GM12878 (cell line): ENCODE measurements around the gene PITPNM3. TPM values are rescaled to one million over a fixed set of nuclear protein-coding genes. Genes with fewer than 3 reads are reported as not detected.

Experiments used
- ATAC-seq: fragments of 200-7000 bp; cut with Tn5 transposase; 3 replicates; pipeline ENCODE4 v1.9.1; 2020; ENCODE audit warnings: mild to moderate bottlenecking, moderate library complexity
- BruUV-seq: library from RNA; stranded (reverse); fragments of 400-500 nt; replicated peaks from 2 replicates; lab custom pipeline; 2021; lab: Mats Ljungman, UMichigan
- CTCF ChIA-PET: fragments of 300-600 bp; sonication (Branson Sonifier 250); formaldehyde crosslinking; extraction: SDS; loops from one replicate; lab custom pipeline; 2021; ENCODE audit warnings: inconsistent platforms; lab: Yijun Ruan, JAX
- POLR2A ChIA-PET: fragments of 350-600 bp; formaldehyde crosslinking; extraction: SDS; loops from one replicate; lab custom pipeline; 2021; ENCODE audit warnings: inconsistent platforms; lab: Charles Lee
- RAD21 ChIA-PET: fragments of 300-600 bp; sonication (Branson Sonifier 250); formaldehyde crosslinking; loops from one replicate; lab custom pipeline; 2023; ENCODE audit warnings: antibody characterized with exemption; ENCODE audit not compliant: unreplicated experiment; lab: Charles Lee
- SMC1A ChIA-PET: fragments of 300-600 bp; sonication (Branson Sonifier 250); formaldehyde crosslinking; loops from one replicate; lab custom pipeline; 2023; ENCODE audit not compliant: unreplicated experiment, uncharacterized antibody; lab: Charles Lee
- DNase-seq: peaks from one replicate; pipeline ENCODE4 v3.0.0-alpha.2; 2011; ENCODE audit warnings: low read depth, low spot score
- FAIRE-seq: peaks from 3 replicates; lab custom pipeline; 2011; peaks lifted over from hg19 to GRCh38; lab: Jason Lieb, UNC
- H2AFZ ChIP-seq: 2 replicates; pipeline ENCODE4 v1.6.0; 2011; ENCODE audit warnings: low read depth, low read length, control low read depth; ENCODE audit not compliant: control insufficient read depth
- H3K27ac ChIP-seq: 2 replicates; pipeline ENCODE4 v1.5.1; 2011; ENCODE audit warnings: control low read depth; ENCODE audit not compliant: control insufficient read depth, insufficient read depth
- H3K27me3 ChIP-seq, 2 experiments: replicated peaks in 1 of 2; 2 replicates each; pipeline versions ENCODE4 v1.6.0 to v1.6.1; 2011; ENCODE audit warnings: low read length in 1 of 2; ENCODE audit not compliant: control insufficient read depth in 2 of 2, insufficient read depth in 2 of 2
- H3K36me3 ChIP-seq, 2 experiments: 2 replicates each; pipeline ENCODE4 v1.5.1; 2011; ENCODE audit warnings: low read length in 1 of 2; ENCODE audit not compliant: control insufficient read depth in 2 of 2, insufficient read depth in 2 of 2
- H3K4me1 ChIP-seq: 2 replicates; pipeline ENCODE4 v1.6.1; 2011; ENCODE audit warnings: mild to moderate bottlenecking, low read length, moderate library complexity, mixed read lengths; ENCODE audit not compliant: control insufficient read depth, insufficient read depth
- H3K4me2 ChIP-seq: 2 replicates; pipeline ENCODE4 v1.6.0; 2011; ENCODE audit warnings: control low read depth; ENCODE audit not compliant: control insufficient read depth, insufficient read depth
- H3K4me3 ChIP-seq: fragments of 200-600 bp; sonication (generic); 2 replicates; pipeline ENCODE4 v1.5.1; 2016
- H3K79me2 ChIP-seq: 2 replicates; pipeline ENCODE4 v1.6.0; 2011; ENCODE audit warnings: low read length; ENCODE audit not compliant: control insufficient read depth, insufficient read depth
- H3K9ac ChIP-seq: 2 replicates; pipeline ENCODE4 v1.8.0; 2011; ENCODE audit warnings: low read length, control low read depth, mixed read lengths; ENCODE audit not compliant: control insufficient read depth, insufficient read depth
- H3K9me3 ChIP-seq: replicated peaks from 3 replicates; pipeline ENCODE4 v1.5.1; 2011; ENCODE audit warnings: mild to moderate bottlenecking, low read length; ENCODE audit not compliant: control insufficient read depth, insufficient read depth
- H4K20me1 ChIP-seq: 2 replicates; pipeline ENCODE4 v1.6.0; 2011; ENCODE audit not compliant: control insufficient read depth, insufficient read depth
- CREM ChIP-seq: IDR thresholded peaks from 2 replicates; pipeline ENCODE4 v1.6.1; 2014; ENCODE audit warnings: antibody characterized with exemption, low read depth
- MEF2A ChIP-seq: IDR thresholded peaks from 2 replicates; pipeline ENCODE4 v1.6.1; 2011; ENCODE audit warnings: low read depth, mild to moderate bottlenecking, low read length, moderate library complexity; ENCODE audit not compliant: insufficient read depth
- NBN ChIP-seq: fragments of 450-650 bp; IDR thresholded peaks from 2 replicates; pipeline ENCODE4 v1.6.1; 2016
- PAX8 ChIP-seq: fragments of 450-650 bp; IDR thresholded peaks from 2 replicates; pipeline ENCODE4 v1.6.1; 2017; ENCODE audit warnings: mild to moderate bottlenecking, moderate library complexity
- SMAD1 ChIP-seq: fragments of 450-650 bp; IDR thresholded peaks from 2 replicates; pipeline ENCODE4 v1.6.1; 2018; ENCODE audit warnings: mild to moderate bottlenecking, low read depth; ENCODE audit not compliant: partially characterized antibody
- SUPT20H ChIP-seq: IDR thresholded peaks from 2 replicates; pipeline ENCODE4 v1.6.1; 2011; ENCODE audit warnings: low read depth, mild to moderate bottlenecking, low read length, moderate library complexity, borderline replicate concordance; ENCODE audit not compliant: control insufficient read depth
- TCF7 ChIP-seq: IDR thresholded peaks from 2 replicates; pipeline ENCODE4 v1.6.1; 2014; ENCODE audit warnings: antibody characterized with exemption, borderline replicate concordance
- WGBS: methylation state at CpG from one replicate; pipeline ENCODE4 v1.1.6; 2016; ENCODE audit warnings: low lambda C conversion rate; ENCODE audit not compliant: insufficient replicate concordance, insufficient coverage; ENCODE audit errors: missing lambda C conversion rate; 5-methylcytosine and 5-hydroxymethylcytosine counted together
- in situ Hi-C: fragments of 300-500 bp; cut with MboI; formaldehyde crosslinking; loops from 9 replicates; pipeline ENCODE4 v1.14.3; 2018; ENCODE audit warnings: mixed read lengths
- intact Hi-C: fragments of 100-400 bp; cut with micrococcal nuclease; formaldehyde crosslinking; loops from one replicate; pipeline ENCODE4 v1.14.2; 2022; ENCODE audit not compliant: unreplicated experiment
- polyA plus RNA-seq, 11 experiments: library from polyadenylated mRNA; depleted of rRNA in 4 of 11; unstranded in 6 of 11; stranded (reverse) in 5 of 11; fragments of >200 nt; fragmentation: Nextera tagmentation in 4 of 11; fragmentation: Illumina TruSeq in 1 of 11; extraction: Ambion mirVana in 4 of 11; extraction: Trizol in 1 of 11; gene quantifications; 1 replicate in 1 of 11; 2 replicates in 10 of 11; pipeline versions ENCODE4 v1.2.1 to v1.2.3, GENCODE V29; 2011 to 2016; ENCODE audit warnings: inconsistent platforms in 2 of 11, missing spikeins in 2 of 11, low read depth in 1 of 11
- total RNA-seq, 4 experiments: library from RNA; depleted of rRNA in 3 of 4; stranded (reverse); fragments of >200 nt in 3 of 4; fragmentation: Illumina TruSeq in 1 of 4; extraction: Trizol in 1 of 4; gene quantifications; 2 replicates each; pipeline versions ENCODE4 v1.2.1 to v1.2.3, GENCODE V29; 2013 to 2021
- TF ChIP-seq, protein P1 (sequence below): fragments of 450-650 bp; IDR thresholded peaks from 2 replicates; pipeline ENCODE4 v1.6.1; 2017; ENCODE audit warnings: borderline replicate concordance
- TF ChIP-seq, protein P2 (sequence below): IDR thresholded peaks from 2 replicates; pipeline ENCODE4 v1.6.1; 2011; ENCODE audit warnings: borderline replicate concordance, low read depth, mild to moderate bottlenecking, moderate library complexity, mixed read lengths, low read length; ENCODE audit not compliant: insufficient read depth; ENCODE audit errors: extremely low read length
- TF ChIP-seq, protein P3 (sequence below): IDR thresholded peaks from 2 replicates; pipeline ENCODE4 v1.6.1; 2012; ENCODE audit warnings: low read depth, low read length, improper control_type of control experiment

PITPNM3 gene
- total and polyA plus RNA-seq, 10 of the 15 experiments (the other 5 are each of a cell fraction or from before 2014, with no cell fraction given), result 0.02 to 0.49 (median 0.19) TPM; not detected in 1

DNA sequence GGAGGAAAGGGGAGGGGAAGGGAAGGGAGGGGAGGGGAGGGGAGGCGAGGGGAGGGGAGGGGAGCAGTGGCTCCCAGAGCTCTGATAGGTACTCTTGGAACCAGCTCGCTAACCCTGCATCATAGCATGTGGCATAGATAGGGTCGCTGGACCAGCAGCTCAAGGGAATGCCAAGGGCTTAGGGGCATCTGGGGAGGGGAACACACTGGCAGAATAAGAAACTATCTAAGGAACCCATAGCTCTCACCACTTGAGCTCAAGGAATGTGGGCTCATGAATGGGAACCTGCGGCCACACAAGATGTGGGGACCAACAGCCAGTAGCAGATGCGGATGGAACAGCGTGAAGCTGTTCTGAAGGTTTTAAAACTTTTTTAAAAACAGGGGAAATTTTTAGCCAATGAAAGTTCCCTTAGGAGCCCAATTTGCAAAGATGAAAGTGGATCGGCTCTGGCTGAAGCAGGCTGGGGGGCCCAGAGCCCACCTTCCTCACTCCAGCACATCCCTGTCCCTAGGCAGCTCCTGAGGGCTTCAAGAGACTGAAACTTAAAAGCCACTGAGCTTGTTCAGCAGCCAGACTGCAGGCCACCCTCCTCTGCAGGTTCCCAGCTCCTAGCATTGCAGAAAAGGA, 65.2 kb downstream of the PITPNM3 start:
- SMC1A ChIA-PET, result interaction anchor here (0.6 to 0.8 kb wide), 2 partner anchors 33 to 76 kb away, joined by 3 to 4 read pairs; no protein-coding TSS in a partner anchor
- 70% methylated on average over 6 of the region's 7 CpGs for WGBS
- Histone ChIP-seq H3K9ac (no peak overlapping the region), H3K4me2 (no peak overlapping the region), H3K4me3 (no peak overlapping the region), H4K20me1 (no peaks in the 10 kb centered on the region), H3K4me1 (peaks cover 2% of the 10 kb centered on the region; the same call in 1 of the 2 replicates), H3K27me3 (no peaks in the 10 kb centered on the region; a peak in 1 of 4 replicates), H3K9me3 (no peaks in the 10 kb centered on the region), H2AFZ (no peak overlapping the region), H3K36me3 (no peaks in the 10 kb centered on the region), H3K27ac (no peak overlapping the region), H3K79me2 (no peaks in the 10 kb centered on the region)
- CTCF ChIA-PET, result interaction anchor here (3.0 kb wide), 1 partner anchor 18 kb away, joined by 9 read pairs; no protein-coding TSS in a partner anchor
- DNase-seq (no peak), FAIRE-seq (no peak), ATAC-seq (no peak)
- TF ChIP-seq TCF7, result no peak
- no peak for TF ChIP-seq SUPT20H
- no peak for TF ChIP-seq SMAD1
- TF ChIP-seq, protein P1, sequence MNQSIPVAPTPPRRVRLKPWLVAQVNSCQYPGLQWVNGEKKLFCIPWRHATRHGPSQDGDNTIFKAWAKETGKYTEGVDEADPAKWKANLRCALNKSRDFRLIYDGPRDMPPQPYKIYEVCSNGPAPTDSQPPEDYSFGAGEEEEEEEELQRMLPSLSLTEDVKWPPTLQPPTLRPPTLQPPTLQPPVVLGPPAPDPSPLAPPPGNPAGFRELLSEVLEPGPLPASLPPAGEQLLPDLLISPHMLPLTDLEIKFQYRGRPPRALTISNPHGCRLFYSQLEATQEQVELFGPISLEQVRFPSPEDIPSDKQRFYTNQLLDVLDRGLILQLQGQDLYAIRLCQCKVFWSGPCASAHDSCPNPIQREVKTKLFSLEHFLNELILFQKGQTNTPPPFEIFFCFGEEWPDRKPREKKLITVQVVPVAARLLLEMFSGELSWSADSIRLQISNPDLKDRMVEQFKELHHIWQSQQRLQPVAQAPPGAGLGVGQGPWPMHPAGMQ, result no peak
- TF ChIP-seq, protein P2, sequence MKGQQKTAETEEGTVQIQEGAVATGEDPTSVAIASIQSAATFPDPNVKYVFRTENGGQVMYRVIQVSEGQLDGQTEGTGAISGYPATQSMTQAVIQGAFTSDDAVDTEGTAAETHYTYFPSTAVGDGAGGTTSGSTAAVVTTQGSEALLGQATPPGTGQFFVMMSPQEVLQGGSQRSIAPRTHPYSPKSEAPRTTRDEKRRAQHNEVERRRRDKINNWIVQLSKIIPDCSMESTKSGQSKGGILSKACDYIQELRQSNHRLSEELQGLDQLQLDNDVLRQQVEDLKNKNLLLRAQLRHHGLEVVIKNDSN, result no peak
- TF ChIP-seq, protein P3, sequence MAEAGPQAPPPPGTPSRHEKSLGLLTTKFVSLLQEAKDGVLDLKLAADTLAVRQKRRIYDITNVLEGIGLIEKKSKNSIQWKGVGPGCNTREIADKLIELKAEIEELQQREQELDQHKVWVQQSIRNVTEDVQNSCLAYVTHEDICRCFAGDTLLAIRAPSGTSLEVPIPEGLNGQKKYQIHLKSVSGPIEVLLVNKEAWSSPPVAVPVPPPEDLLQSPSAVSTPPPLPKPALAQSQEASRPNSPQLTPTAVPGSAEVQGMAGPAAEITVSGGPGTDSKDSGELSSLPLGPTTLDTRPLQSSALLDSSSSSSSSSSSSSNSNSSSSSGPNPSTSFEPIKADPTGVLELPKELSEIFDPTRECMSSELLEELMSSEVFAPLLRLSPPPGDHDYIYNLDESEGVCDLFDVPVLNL, result no peak
- no peak for TF ChIP-seq MEF2A
- TF ChIP-seq CREM, result no peak
- no peak for TF ChIP-seq PAX8
- no peak for TF ChIP-seq NBN
- intact Hi-C loops, result no loop called here
- no TSS peak for BruUV-seq
- POLR2A ChIA-PET, result no interaction called here
- RAD21 ChIA-PET, result no interaction called here
- in situ Hi-C loops, result no loop called here
